Omental fat pad (tissue), 4 donors: ENCODE results near the gene TACC2. TPM values are rescaled to one million over a fixed set of nuclear protein-coding genes. Genes with fewer than 3 reads are reported as not detected.

ENCODE experiments used
- ATAC-seq: fragments of 150-250 bp; one replicate; pipeline ENCODE4 v1.9.1; 2016; ENCODE audit warnings: mild to moderate bottlenecking, moderate library complexity; ENCODE audit not compliant: low FRiP score
- DNase-seq: peaks from one replicate; pipeline ENCODE4 v3.0.0-alpha.2; 2019; ENCODE audit warnings: low spot score
- total RNA-seq, 4 donors: library from RNA; depleted of rRNA; stranded (reverse); fragments of >200 nt; gene quantifications; one replicate each; pipeline ENCODE4 v1.1.0, GENCODE V29; 2016
- TF ChIP-seq, protein P1 (sequence below), 3 donors: fragments of 450-650 bp; IDR thresholded peaks; one replicate each; pipeline ENCODE4 v1.5.1; 2016 to 2017; ENCODE audit warnings: antibody characterized with exemption in 3 of 3, mild to moderate bottlenecking in 3 of 3, moderate library complexity in 2 of 3

Gene TACC2
- total RNA-seq, 4 donors from 2014 or later: 23.8 to 33.6 (median 29.4) TPM

DNA sequence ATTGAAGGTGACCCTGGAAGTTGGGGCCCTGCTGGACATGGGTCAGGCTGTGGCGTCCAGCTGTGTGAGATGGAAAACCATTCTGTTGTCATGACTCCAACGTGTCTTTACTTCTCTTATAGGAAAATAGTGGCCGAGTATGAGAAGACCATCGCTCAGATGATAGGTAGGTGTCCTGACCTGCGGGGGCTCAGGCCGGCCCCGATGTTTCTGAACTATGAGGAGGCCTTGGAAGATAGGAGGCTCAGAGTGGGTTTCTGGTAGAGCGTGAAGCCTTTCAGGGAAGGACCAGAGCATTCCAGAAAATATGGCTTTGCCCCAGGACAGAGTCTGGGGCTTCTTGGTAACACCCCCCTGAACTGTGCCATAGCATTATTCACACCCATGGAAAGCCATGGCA is 252.9 kb downstream of the TACC2 start:
- TF ChIP-seq, protein P1, sequence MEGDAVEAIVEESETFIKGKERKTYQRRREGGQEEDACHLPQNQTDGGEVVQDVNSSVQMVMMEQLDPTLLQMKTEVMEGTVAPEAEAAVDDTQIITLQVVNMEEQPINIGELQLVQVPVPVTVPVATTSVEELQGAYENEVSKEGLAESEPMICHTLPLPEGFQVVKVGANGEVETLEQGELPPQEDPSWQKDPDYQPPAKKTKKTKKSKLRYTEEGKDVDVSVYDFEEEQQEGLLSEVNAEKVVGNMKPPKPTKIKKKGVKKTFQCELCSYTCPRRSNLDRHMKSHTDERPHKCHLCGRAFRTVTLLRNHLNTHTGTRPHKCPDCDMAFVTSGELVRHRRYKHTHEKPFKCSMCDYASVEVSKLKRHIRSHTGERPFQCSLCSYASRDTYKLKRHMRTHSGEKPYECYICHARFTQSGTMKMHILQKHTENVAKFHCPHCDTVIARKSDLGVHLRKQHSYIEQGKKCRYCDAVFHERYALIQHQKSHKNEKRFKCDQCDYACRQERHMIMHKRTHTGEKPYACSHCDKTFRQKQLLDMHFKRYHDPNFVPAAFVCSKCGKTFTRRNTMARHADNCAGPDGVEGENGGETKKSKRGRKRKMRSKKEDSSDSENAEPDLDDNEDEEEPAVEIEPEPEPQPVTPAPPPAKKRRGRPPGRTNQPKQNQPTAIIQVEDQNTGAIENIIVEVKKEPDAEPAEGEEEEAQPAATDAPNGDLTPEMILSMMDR (IDR thresholded peaks at IDR 0.05): no peak

DNA sequence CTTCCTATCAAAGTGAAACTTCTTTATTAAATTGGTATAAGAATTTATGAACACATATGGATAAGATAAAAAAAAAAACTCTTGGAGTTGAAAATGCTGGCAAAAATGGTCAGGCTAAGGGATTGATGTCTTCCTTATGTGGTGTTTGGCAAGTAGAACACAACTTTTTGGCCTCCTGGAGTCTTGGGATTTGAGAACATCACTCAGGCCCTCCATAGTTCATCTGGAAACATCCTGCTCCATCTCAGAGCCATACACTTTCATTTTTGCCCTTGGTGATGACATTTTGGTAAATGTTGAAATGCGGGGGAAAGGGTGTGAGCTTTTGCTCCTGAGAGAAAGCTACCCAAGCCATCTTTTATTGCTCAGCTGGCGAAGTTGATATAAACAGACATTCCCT is 254.6 kb downstream of the TACC2 start:
- no peak for DNase-seq
- TF ChIP-seq, protein P1 (IDR thresholded peaks at IDR 0.05): no peak
- peak; percentile 37 for ATAC-seq

More for the DNA sequence above, 252.9 kb downstream of the TACC2 start:
- DNase-seq (no peak), ATAC-seq (no peak)

DNA sequence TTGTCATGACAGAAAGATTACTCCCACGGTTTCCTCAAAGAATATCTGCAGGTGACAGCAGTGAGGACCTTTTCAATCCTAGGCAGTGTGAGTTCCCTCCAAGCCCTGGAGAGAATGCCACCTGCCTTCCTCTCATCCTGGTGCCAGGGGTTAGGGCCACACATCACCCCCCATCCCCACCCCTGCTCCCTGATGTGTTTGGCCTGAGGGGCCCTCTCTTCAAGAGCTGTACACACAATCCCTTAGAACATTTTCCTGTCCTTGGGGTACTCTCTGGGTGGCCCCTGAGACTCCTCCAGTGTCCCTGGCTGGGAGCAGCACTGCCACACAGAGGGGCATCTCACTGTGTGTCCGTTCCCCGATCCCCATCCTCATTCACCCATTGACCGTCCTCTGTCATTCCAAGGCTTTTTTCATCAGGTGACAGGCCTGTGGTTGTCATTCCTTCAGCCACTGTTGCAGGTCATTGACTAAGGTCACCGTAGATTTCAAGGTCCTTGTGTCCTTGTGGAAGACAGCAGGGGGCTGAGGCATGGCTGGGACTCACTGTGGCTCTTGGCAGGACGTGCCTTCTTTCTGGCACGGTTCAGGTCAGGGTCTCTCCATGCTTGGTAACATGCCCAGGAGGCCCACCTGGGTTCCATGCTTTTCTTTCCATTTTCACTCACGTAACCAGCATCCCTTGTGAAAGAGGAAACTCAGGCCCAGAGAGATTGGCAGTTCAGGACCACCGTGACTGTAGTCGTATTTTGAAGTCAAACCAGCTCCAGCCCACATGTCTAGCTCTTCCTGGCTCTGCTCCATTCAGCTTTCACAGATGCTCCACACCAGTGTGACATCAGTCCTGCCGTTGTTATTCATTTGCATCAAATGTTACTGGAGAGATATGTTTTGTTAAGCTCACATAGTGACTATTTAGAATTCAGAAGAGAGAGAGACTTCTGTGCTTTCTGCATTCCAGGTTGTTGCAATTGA is 255.3 kb downstream of the TACC2 start:
- no peak for DNase-seq
- TF ChIP-seq, protein P1 (IDR thresholded peaks at IDR 0.05): no peak
- ATAC-seq: no peak

DNA sequence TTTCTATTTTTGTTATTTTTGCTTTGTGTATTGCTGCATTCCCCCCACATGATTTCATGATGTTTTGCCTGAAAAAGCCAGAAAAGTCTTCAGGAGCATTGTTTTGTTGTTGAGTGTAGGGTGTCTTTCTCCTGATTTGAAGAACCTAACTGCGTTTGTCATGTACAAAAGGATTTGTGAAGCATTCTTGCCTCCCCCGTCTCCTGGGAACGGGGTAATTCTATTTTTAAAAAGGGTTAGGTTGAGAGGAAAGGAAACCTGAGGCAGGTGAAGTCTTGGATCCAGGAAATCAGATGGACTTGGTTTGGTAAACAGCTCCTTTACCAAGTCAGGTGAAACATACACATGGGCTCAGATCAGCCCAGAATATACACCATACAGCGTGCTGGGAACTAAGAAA is 256.2 kb downstream of the TACC2 start:
- TF ChIP-seq, protein P1 (IDR thresholded peaks at IDR 0.05): no peak
- DNase-seq (no peak), ATAC-seq (no peak)

DNA sequence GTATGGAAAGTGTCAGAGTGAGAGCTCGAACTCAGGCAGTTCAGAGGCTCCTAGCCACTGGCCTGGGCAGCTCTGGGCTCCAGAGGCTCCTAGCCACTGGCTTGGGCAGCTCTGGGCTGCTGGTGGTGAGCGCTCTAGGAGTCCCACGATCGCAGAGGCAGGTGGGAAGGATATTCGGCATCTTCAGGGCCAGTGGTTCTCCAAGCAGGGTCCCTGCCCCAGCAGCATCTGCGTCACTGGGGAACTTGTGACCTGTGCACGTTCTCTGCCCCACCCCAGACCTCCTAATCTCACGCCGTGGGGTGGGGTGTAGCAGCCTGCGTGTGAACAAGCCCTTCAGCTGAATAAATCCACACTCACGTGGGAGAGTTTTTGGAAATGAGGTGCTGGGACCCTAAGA is 256.9 kb downstream of the TACC2 start:
- TF ChIP-seq, protein P1 (IDR thresholded peaks at IDR 0.05): no peak
- DNase-seq (no peak), ATAC-seq (no peak)

DNA sequence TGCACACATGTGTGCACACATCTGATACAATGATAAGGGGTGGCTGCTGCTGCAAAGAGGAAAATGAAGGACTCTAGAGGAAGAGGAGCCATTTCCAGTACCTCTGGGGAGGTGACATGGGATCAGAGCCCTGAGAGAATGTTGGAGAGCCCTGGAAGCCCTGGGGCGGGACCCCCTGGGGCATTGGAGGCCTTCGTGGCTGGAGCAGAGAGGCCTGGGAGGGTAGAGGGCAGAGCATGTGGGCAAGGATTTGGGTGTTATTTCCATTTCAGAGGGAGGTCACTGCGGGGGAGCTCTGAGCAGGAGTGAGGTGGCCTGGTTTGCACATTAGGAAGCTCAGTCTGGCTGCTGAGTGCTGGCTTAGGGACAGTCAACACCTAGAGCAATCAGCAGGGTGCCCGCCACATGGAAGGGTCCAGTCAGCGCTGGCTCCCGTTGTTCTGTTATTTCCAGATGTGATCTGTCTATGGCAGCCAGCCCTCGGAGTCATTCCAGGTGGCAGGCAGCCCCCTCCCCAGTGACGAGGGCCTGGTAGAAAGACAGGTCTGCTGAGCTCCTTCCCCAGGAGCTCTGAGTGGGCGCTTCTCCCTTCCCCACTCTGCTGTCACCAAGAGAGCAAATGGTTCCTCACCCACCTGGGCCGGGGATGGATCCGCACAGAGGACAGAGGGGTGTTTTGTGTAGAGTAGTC is 258.0 kb downstream of the TACC2 start:
- TF ChIP-seq, protein P1 (IDR thresholded peaks at IDR 0.05): no peak
- DNase-seq: no peak
- ATAC-seq: no peak
